ENCODE results near the gene EPHB1.

DNA sequence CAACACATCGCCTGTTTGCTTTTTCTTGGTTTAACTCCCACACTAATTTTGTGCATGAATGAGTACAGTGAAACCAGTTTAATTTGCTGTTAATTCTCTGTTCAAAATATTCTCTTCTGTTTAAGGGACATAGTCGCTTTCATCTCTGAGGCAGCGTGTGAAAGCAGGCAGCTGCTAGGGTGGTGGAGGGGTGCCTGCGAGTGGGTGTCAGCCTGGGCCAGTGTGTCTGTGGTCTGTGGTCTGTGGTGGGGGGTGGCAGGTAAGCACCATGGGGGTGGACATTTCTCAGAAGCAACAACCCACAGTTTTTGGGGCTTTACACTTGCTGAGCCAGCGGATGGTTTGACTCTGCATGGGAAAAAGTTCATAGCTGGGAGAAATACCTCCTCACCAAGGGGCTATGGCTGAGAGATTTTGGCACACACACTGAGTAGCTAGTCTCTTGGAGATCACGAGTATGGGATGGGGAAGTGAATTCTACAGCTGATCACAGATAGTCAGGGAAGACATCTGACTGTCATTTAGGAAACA is 109.2 kb downstream of the EPHB1 start:
- TF ChIP-seq CTCF (conservative IDR thresholded peaks at IDR 0.05): no peak
- no peak for TF ChIP-seq ZFX (IDR thresholded peaks at IDR 0.05)

Measured in C4-2B (cell line).